ENCODE data around the gene ARL8B. TPM values are rescaled to one million over a fixed set of nuclear protein-coding genes. Genes with fewer than 3 reads are reported as not detected.
"Not testable (repeated sequence)": the region's sequence is repeated elsewhere in the genome, so short reads cannot be mapped to it uniquely, and the experiment has no call there.

The ARL8B gene
- total and polyA plus RNA-seq, 3 experiments from 2014 or later = 48.0 to 66.9 (median 64.5) TPM

DNA sequence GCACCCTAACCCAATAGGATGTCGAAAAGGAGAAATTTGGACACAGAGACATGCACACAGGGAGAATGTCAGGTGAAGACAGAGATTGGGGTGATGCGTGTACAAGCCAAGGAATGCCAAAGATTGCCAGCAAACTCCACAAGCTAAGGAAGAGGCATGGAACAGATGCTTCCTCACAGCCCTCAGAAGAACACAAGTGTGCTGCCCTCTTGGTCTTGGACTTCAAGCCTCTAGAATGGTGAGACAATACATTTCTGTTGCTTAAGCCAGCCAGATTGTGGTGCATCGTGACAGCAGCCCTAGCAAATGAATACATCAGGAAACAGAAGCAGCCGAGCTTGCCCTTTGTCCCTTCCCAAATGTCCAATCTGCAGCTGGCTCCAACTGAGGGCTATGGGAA is 23.7 kb upstream of the ARL8B start:
- H3K27me3 Mint-ChIP-seq = peaks cover 10 to 44% of the 10 kb centered on the region in 2 donors
- H3K4me3 Mint-ChIP-seq = no peak overlapping the region
- no peak for DNase-seq
- H3K9me3 Mint-ChIP-seq = no peaks in the 10 kb centered on the region
- Histone ChIP-seq H3K4me3 (ENCODE audit: low read length) (no peak overlapping the region), H3K27ac (ENCODE audit: low read depth, low read length) (no peak overlapping the region), H3K9me3 (ENCODE audit: low read length) (no peaks in the 10 kb centered on the region), H3K4me1 (ENCODE audit: insufficient read depth, low read length) (no peaks in the 10 kb centered on the region), H3K36me3 (ENCODE audit: insufficient read depth, low read length) (no peaks in the 10 kb centered on the region), H3K27me3 (ENCODE audit: insufficient read depth, low read length, poor library complexity, severe bottlenecking) (peaks cover 3% of the 10 kb centered on the region)
- peaks cover 2 to 9% (median 5%) of the 10 kb centered on the region in 3 donors for H3K4me1 Mint-ChIP-seq
- no peaks in the 10 kb centered on the region for H3K36me3 Mint-ChIP-seq
- POLR2A ChIA-PET = no interaction called here
- CTCF ChIA-PET = no interaction called here
- peak overlapping the region in 1 of 8 donors; percentile 4 for H3K27ac Mint-ChIP-seq

DNA sequence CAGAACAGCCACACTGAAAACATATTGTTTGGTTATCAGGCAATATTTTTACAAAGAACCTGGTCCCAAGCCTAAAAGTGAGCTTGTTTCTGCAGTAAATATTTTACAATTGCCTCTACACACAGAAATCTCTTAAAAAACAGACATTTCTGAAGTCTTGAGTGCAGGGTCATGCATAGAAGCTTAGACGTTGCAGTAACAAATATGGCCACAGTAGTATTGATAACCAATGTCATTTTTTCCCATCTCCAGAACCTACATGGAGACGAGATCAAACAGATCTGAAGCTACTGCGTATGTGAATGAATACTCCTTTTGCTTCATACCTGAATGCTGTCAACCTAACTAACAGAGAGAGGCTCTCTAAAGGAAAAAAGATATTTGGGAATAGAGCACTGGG is 19.6 kb upstream of the ARL8B start:
- ChIA-PET POLR2A (no interaction called here), CTCF (interaction anchor here (1.4 kb wide), 1 partner anchor 8 kb away, joined by 5 read pairs; no protein-coding TSS in a partner anchor)
- Mint-ChIP-seq H3K4me3 (no peak overlapping the region), H3K9me3 (no peaks in the 10 kb centered on the region), H3K27ac (no peak overlapping the region), H3K4me1 (no peaks in the 10 kb centered on the region), H3K27me3 (peaks cover 9 to 22% of the 10 kb centered on the region in 2 donors), H3K36me3 (no peaks in the 10 kb centered on the region)
- no peaks in the 10 kb centered on the region for H3K9me3 ChIP-seq (ENCODE audit: low read length)
- no peak overlapping the region for H3K4me3 ChIP-seq (ENCODE audit: low read length)
- no peak overlapping the region for H3K27ac ChIP-seq (ENCODE audit: low read depth, low read length)
- no peaks in the 10 kb centered on the region for H3K4me1 ChIP-seq (ENCODE audit: insufficient read depth, low read length)
- no peak for DNase-seq
- no peaks in the 10 kb centered on the region for H3K36me3 ChIP-seq (ENCODE audit: insufficient read depth, low read length)
- no peaks in the 10 kb centered on the region for H3K27me3 ChIP-seq (ENCODE audit: insufficient read depth, low read length, poor library complexity, severe bottlenecking)

DNA sequence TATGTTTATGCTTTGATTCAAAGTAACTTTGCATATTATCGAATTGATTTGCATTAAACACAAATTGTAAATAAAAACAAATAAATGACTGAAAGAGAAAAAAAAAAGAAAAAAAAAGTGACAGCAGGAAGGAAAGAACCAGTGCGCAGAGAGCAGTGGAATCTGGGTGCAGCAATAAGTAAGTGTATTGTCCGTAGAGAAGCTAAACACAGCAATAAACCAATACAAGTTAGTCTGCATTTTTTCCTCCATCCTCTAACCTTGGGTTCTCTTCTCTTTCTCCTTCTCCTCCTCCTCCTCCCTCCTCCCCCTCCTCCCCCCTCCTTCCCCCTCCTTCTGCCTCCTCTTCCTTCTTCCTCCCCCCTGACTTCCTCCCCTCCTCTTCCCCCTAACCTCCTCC is 18.3 kb upstream of the ARL8B start:
- Mint-ChIP-seq H3K27ac (no peak overlapping the region), H3K27me3 (peaks cover 3 to 16% of the 10 kb centered on the region in 2 donors), H3K4me3 (no peak overlapping the region), H3K9me3 (no peaks in the 10 kb centered on the region), H3K4me1 (no peaks in the 10 kb centered on the region), H3K36me3 (no peaks in the 10 kb centered on the region)
- ChIA-PET POLR2A (no interaction called here), CTCF (no interaction called here)
- Histone ChIP-seq H3K36me3 (ENCODE audit: insufficient read depth, low read length) (no peaks in the 10 kb centered on the region), H3K9me3 (ENCODE audit: low read length) (no peaks in the 10 kb centered on the region), H3K27ac (ENCODE audit: low read depth, low read length) (no peak overlapping the region), H3K4me1 (ENCODE audit: insufficient read depth, low read length) (no peaks in the 10 kb centered on the region), H3K27me3 (ENCODE audit: insufficient read depth, low read length, poor library complexity, severe bottlenecking) (no peaks in the 10 kb centered on the region), H3K4me3 (ENCODE audit: low read length) (no peak overlapping the region)
- DNase-seq = no peak

DNA sequence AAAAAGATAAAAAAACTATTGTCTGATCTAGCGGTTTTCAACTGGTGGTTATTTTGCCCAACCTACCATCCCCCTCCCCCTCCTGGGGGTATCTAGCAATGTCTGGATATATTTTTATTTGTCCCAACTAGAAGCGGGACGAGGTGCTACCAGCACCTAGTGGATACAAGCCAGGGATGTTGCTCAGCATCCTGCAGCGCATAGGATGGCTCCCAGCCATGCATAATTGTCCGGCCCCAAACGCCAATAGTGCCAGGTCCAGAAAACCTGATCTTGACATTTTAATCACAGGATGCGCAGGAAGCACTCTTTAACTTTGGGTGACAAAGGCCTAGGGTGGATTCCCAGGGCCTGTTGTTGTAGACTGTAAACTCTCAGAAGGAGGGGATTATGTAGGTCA is 17.0 kb upstream of the ARL8B start:
- Histone ChIP-seq H3K4me3 (ENCODE audit: low read length) (no peak overlapping the region), H3K36me3 (ENCODE audit: insufficient read depth, low read length) (no peaks in the 10 kb centered on the region), H3K27me3 (ENCODE audit: insufficient read depth, low read length, poor library complexity, severe bottlenecking) (no peaks in the 10 kb centered on the region), H3K27ac (ENCODE audit: low read depth, low read length) (no peak overlapping the region), H3K9me3 (ENCODE audit: low read length) (no peaks in the 10 kb centered on the region), H3K4me1 (ENCODE audit: insufficient read depth, low read length) (no peaks in the 10 kb centered on the region)
- Mint-ChIP-seq H3K9me3 (no peaks in the 10 kb centered on the region), H3K4me3 (no peak overlapping the region), H3K36me3 (no peaks in the 10 kb centered on the region), H3K4me1 (no peaks in the 10 kb centered on the region), H3K27me3 (peaks cover 3 to 15% of the 10 kb centered on the region in 2 donors), H3K27ac (no peak overlapping the region)
- ChIA-PET POLR2A (no interaction called here), CTCF (no interaction called here)
- DNase-seq = no peak

DNA sequence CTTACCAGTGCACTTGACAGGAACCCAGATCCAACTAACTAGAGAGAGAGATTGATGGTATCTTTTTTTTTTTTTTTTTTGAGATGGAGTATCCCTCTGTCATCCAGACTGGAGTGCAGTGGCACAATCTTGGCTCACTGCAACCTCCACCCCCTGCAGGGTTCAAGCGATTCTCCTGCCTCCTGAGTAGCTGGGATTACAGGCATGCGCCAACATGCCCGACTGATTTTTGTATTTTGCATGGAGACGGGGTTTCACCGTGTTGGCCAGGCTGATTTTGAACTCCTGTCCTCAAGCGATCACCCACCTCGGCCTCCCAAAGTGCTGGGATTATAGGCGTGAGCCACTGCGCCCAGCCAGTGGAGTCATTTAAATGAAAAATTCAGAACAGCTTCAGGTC is 15.7 kb upstream of the ARL8B start:
- H3K27ac Mint-ChIP-seq; H3K36me3 ChIP-seq (ENCODE audit: insufficient read depth, low read length); H3K4me3 Mint-ChIP-seq; H3K4me3 ChIP-seq (ENCODE audit: low read length); H3K9me3 ChIP-seq (ENCODE audit: low read length); H3K36me3 Mint-ChIP-seq; H3K9me3 Mint-ChIP-seq; H3K4me1 Mint-ChIP-seq; DNase-seq; POLR2A ChIA-PET; CTCF ChIA-PET; H3K4me1 ChIP-seq (ENCODE audit: insufficient read depth, low read length); H3K27me3 ChIP-seq (ENCODE audit: insufficient read depth, low read length, poor library complexity, severe bottlenecking); H3K27ac ChIP-seq (ENCODE audit: low read depth, low read length): not testable (repeated sequence)
- H3K27me3 Mint-ChIP-seq = peaks cover 3 to 19% of the 10 kb centered on the region in 2 donors

DNA sequence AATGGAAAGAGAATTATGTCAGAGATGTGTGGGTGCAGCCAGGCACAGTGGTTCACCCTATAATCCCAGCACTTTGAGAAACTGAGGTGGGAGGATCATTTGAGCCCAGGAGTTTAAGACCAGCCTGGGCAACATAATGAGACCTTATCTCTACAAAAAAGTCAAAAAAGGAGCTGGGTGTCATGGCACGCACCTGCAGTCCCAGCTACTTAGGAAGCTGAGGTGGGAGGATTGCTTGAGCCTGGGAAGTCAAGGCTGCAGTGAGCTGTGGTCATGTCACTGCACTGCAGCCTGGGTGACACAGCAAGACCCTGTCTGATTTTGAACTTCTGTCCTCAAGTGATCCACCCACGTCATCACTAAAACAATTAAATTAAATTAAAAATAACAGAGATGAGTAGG is 15.2 kb upstream of the ARL8B start:
- H3K27ac Mint-ChIP-seq; H3K9me3 Mint-ChIP-seq; H3K4me1 Mint-ChIP-seq; H3K4me3 ChIP-seq (ENCODE audit: low read length); H3K36me3 ChIP-seq (ENCODE audit: insufficient read depth, low read length); DNase-seq; H3K36me3 Mint-ChIP-seq; H3K9me3 ChIP-seq (ENCODE audit: low read length); POLR2A ChIA-PET; H3K4me3 Mint-ChIP-seq; H3K4me1 ChIP-seq (ENCODE audit: insufficient read depth, low read length); H3K27ac ChIP-seq (ENCODE audit: low read depth, low read length); H3K27me3 ChIP-seq (ENCODE audit: insufficient read depth, low read length, poor library complexity, severe bottlenecking): not testable (repeated sequence)
- CTCF ChIA-PET = interaction anchor here (1.1 kb wide), 1 partner anchor 19 kb away, joined by 4 read pairs; no protein-coding TSS in a partner anchor
- H3K27me3 Mint-ChIP-seq = peaks cover 3 to 19% of the 10 kb centered on the region in 2 donors

DNA sequence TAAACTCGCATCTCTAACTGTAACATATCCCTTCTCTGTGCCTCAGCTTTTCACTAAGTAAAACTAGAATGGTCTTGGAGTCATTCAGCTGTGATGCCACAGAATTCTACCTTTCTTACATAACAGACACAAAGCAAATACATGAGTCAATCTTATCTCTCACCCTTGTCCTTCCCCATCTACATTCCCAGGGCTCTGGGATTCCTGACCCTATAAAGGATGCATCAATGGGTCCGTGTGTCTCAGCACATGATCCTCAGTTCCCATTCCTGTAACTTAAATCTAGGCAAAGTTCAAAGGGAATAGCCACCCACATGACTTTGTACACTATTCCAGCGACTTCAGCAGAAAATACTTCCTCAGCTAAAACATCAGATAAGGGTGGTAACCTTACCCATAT is 11.8 kb upstream of the ARL8B start:
- Mint-ChIP-seq H3K4me3 (no peak overlapping the region), H3K36me3 (no peaks in the 10 kb centered on the region), H3K4me1 (no peaks in the 10 kb centered on the region), H3K27me3 (peaks cover 0 to 13% of the 10 kb centered on the region in 2 donors), H3K27ac (no peak overlapping the region), H3K9me3 (no peaks in the 10 kb centered on the region)
- H3K27ac ChIP-seq (ENCODE audit: low read depth, low read length) = no peak overlapping the region
- H3K4me3 ChIP-seq (ENCODE audit: low read length) = no peak overlapping the region
- POLR2A ChIA-PET = no interaction called here
- DNase-seq = no peak
- no peaks in the 10 kb centered on the region for H3K9me3 ChIP-seq (ENCODE audit: low read length)
- H3K27me3 ChIP-seq (ENCODE audit: insufficient read depth, low read length, poor library complexity, severe bottlenecking) = no peaks in the 10 kb centered on the region
- no peaks in the 10 kb centered on the region for H3K36me3 ChIP-seq (ENCODE audit: insufficient read depth, low read length)
- no peaks in the 10 kb centered on the region for H3K4me1 ChIP-seq (ENCODE audit: insufficient read depth, low read length)
- CTCF ChIA-PET = interaction anchor here (1.2 to 1.9 kb wide), 2 partner anchors 8 to 11 kb away, joined by 5 read pairs; no protein-coding TSS in a partner anchor

DNA sequence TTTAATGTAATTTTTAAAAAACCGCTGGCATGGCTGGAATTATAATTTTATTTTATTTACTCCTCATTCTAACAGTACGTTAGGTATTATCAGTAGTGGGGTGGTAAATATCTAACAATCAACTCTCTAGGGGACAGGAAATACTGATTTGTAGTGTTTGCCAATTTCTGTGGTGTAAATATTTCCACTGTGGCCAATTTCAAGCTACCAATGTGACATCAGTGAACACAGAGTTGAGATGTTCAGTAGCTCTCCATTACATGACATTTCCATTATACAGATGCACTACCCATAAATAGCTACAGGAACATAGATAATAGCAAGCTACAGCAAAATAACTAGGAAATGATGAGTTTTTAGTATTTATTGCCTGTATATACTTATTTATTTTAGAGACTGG is 10.0 kb upstream of the ARL8B start:
- POLR2A ChIA-PET = no interaction called here

DNA sequence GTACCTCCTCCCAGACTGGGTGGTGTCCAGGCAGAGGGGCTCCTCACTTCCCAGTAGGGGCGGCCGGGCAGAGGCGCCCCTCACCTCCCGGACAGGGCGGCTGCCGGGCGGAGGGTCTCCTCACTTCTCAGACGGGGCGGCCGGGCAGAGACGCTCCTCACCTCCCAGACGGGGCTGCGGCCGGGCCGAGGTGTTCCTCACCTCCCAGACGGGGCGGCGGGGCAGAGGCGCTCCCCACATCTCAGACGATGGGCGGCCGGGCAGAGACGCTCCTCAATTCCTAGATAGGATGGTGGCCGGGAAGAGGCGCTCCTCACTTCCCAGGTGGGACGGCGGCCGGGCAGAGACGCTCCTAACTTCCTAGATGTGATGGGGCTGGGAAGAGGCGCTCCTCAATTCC is 8.4 kb upstream of the ARL8B start:
- H3K27me3 Mint-ChIP-seq; H3K36me3 ChIP-seq (ENCODE audit: insufficient read depth, low read length); H3K9me3 ChIP-seq (ENCODE audit: low read length); CTCF ChIA-PET; H3K4me3 ChIP-seq (ENCODE audit: low read length); H3K4me1 ChIP-seq (ENCODE audit: insufficient read depth, low read length); H3K27ac ChIP-seq (ENCODE audit: low read depth, low read length); H3K27me3 ChIP-seq (ENCODE audit: insufficient read depth, low read length, poor library complexity, severe bottlenecking); H3K27ac Mint-ChIP-seq; H3K4me3 Mint-ChIP-seq; DNase-seq; H3K4me1 Mint-ChIP-seq; H3K9me3 Mint-ChIP-seq; H3K36me3 Mint-ChIP-seq; POLR2A ChIA-PET: not testable (repeated sequence)

More for the DNA sequence above, 10.0 kb upstream of the ARL8B start:
- Histone ChIP-seq H3K36me3 (ENCODE audit: insufficient read depth, low read length) (no peaks in the 10 kb centered on the region), H3K27me3 (ENCODE audit: insufficient read depth, low read length, poor library complexity, severe bottlenecking) (no peaks in the 10 kb centered on the region), H3K4me3 (ENCODE audit: low read length) (no peak overlapping the region), H3K27ac (ENCODE audit: low read depth, low read length) (no peak overlapping the region), H3K4me1 (ENCODE audit: insufficient read depth, low read length) (no peaks in the 10 kb centered on the region), H3K9me3 (ENCODE audit: low read length) (no peaks in the 10 kb centered on the region)
- no peak overlapping the region for H3K4me3 Mint-ChIP-seq
- H3K4me1 Mint-ChIP-seq = no peaks in the 10 kb centered on the region
- H3K27ac Mint-ChIP-seq = no peak overlapping the region
- no peak for DNase-seq
- CTCF ChIA-PET = interaction anchor here (1.9 kb wide), 1 partner anchor 9 kb away, joined by 5 read pairs; no protein-coding TSS in a partner anchor
- H3K27me3 Mint-ChIP-seq = peaks cover 0 to 8% of the 10 kb centered on the region in 2 donors
- no peaks in the 10 kb centered on the region for H3K9me3 Mint-ChIP-seq
- H3K36me3 Mint-ChIP-seq = no peaks in the 10 kb centered on the region

Data from CD8-positive, alpha-beta memory T cell (primary cell).